Metanephros (tissue), 1 donor: ENCODE results near the gene NBPF12. TPM values are rescaled to one million over a fixed set of nuclear protein-coding genes. Genes with fewer than 3 reads are reported as not detected.

Experiments
- total RNA-seq: library from RNA; depleted of rRNA; stranded (reverse); fragments of >200 nt; gene quantifications from one replicate; pipeline ENCODE4 v1.2.3, GENCODE V29; 2014

The NBPF12 gene
- 19.2 TPM for total RNA-seq

GRCh38 chr1:146938242-146938902, at the start of gene NBPF12:
TSS of gene NBPF12 (plus strand) at chr1:146938324. CDS start at chr1:146960144, 21,820 bp downstream.

Other genes with a start within 250 kb of the NBPF12 start
- 20.7 TPM for gene PRKAB2, start 234.1 kb downstream of the NBPF12 start, total RNA-seq